Heart left ventricle (tissue), 16 donors: ENCODE data around the gene FAM120C. TPM values are rescaled to one million over a fixed set of nuclear protein-coding genes. Genes with fewer than 3 reads are reported as not detected.

Experiments used
- ATAC-seq, 4 donors: fragments of 200-7000 bp; cut with Tn5 transposase; one replicate each; pipeline ENCODE4 v1.9.1; 2020 to 2022; ENCODE audit warnings: moderate library complexity in 4 of 4, mild to moderate bottlenecking in 3 of 4, moderate number of reproducible peaks in 1 of 4
- DNase-seq, 5 donors: peaks; one replicate each; pipeline ENCODE4 v3.0.0-alpha.2; 2020
- H3K27ac ChIP-seq, 12 donors: fragments of 200-600 bp; sonication (generic) in 4 of 12; one replicate each; pipeline versions ENCODE4 v1.5.0 to v1.8.0; 2016 to 2022; ENCODE audit warnings: mild to moderate bottlenecking in 2 of 12
- H3K27me3 ChIP-seq, 9 donors: fragments of 200-600 bp; sonication (generic) in 2 of 9; one replicate each; pipeline versions ENCODE4 v1.5.1 to v1.8.0; 2016 to 2022; ENCODE audit warnings: mild to moderate bottlenecking in 3 of 9
- H3K36me3 ChIP-seq, 9 donors: fragments of 200-600 bp; sonication (generic) in 2 of 9; one replicate each; pipeline versions ENCODE4 v1.5.0 to v1.8.0; 2018 to 2022; ENCODE audit warnings: mild to moderate bottlenecking in 2 of 9
- H3K4me1 ChIP-seq, 12 donors: fragments of 200-600 bp; sonication (generic) in 4 of 12; one replicate each; pipeline versions ENCODE4 v1.5.0 to v1.8.0; 2016 to 2022; ENCODE audit warnings: mild to moderate bottlenecking in 3 of 12
- H3K4me3 ChIP-seq, 12 donors: fragments of 200-600 bp; sonication (generic) in 4 of 12; one replicate each; pipeline versions ENCODE4 v1.5.0 to v1.8.0; 2017 to 2022; ENCODE audit warnings: mild to moderate bottlenecking in 9 of 12, moderate library complexity in 4 of 12
- H3K9me3 ChIP-seq, 12 donors: fragments of 200-600 bp; sonication (generic) in 4 of 12; one replicate each; pipeline versions ENCODE4 v1.5.0 to v1.8.0; 2016 to 2022; ENCODE audit warnings: mild to moderate bottlenecking in 1 of 12
- POLR2A ChIP-seq, 2 donors: fragments of 450-650 bp; IDR thresholded peaks; one replicate each; pipeline ENCODE4 v1.6.1; 2017; ENCODE audit warnings: antibody characterized with exemption in 2 of 2, mild to moderate bottlenecking in 2 of 2, moderate library complexity in 2 of 2
- WGBS, 4 donors: extraction: QIAGEN DNeasy Blood & Tissue Kit in 2 of 4; methylation state at CpG; one replicate each; pipeline versions ENCODE4 v1.1.5 to v1.1.7; 2013 to 2018; 5-methylcytosine and 5-hydroxymethylcytosine counted together
- intact Hi-C, 10 donors: fragments of 100-400 bp; cut with DNase I; formaldehyde crosslinking; loops; one replicate each; pipeline versions ENCODE4 v1.11.1 to v1.14.2; 2022
- long read RNA-seq, 3 donors: library from polyadenylated mRNA; unstranded; transcript quantifications; one replicate each; pipeline ENCODE4 v2.0.0, GENCODE V29; 2020 to 2021
- polyA plus RNA-seq, 2 donors: library from polyadenylated mRNA; stranded (reverse); fragments of 200-250 nt; gene quantifications; one replicate each; pipeline ENCODE4 v1.2.3, GENCODE V29; 2013
- total RNA-seq, 9 donors: library from RNA; depleted of rRNA in 2 of 9; stranded (reverse); fragments of >200 nt in 2 of 9; fragmentation: NEBNext Ultra II Directional in 3 of 9; extraction: Animal tissue kit (Norgen Biotek cat#: 25700) in 3 of 9; gene quantifications; one replicate each; pipeline versions ENCODE4 v1.1.0 to v1.2.4, GENCODE V29; 2016 to 2023
- TF ChIP-seq, protein P1 (sequence below), 12 donors: fragments of 200-600 bp; sonication (generic) in 4 of 12; IDR thresholded peaks; one replicate each; pipeline versions ENCODE4 v1.5.0 to v1.8.0; 2018 to 2022; ENCODE audit warnings: antibody characterized with exemption in 12 of 12, mild to moderate bottlenecking in 5 of 12
- donor health status: ischemic (EF 13 %, LVEDD 7.1; RV severe dilation, severe dysfunction).
- donor health status: healthy with polysubstance abuse.
- donor health status: DM: no; HTN: yes; CAD: no.
- donor health status: DM: no; HTN: no; CAD: no.
- donor health status: ischemic (EF 25% LVEDD 6.9; RV normal size, moderate dysfunction).
- donor health status: ischemic (EF 25% LVEDD 5.7; RV mildly dilated, moderate dysfunction).
- donor health status: healthy.
- donor health status: DM: yes; HTN: yes; CAD: no.
- donor health status: ischemic (EF 35%, LVEDD 5.7; RV mildly dilated, moderate dysfunction).
- donor health status: nonischemic (EF 11% LVEDD 7.7; RV severe dilation, severe dysfunction).
- donor health status: DM: yes; HTN: yes; CAD: no.
- donor health status: PGD.
- donor health status: ischemic (EF 29% LVEDD 5.4; RV normal size, mild dysfunction).
- donor health status: nonischemic (EF 23%, LVEDD 6.1; RV moderate dilation, normal function).

FAM120C gene, protein sequence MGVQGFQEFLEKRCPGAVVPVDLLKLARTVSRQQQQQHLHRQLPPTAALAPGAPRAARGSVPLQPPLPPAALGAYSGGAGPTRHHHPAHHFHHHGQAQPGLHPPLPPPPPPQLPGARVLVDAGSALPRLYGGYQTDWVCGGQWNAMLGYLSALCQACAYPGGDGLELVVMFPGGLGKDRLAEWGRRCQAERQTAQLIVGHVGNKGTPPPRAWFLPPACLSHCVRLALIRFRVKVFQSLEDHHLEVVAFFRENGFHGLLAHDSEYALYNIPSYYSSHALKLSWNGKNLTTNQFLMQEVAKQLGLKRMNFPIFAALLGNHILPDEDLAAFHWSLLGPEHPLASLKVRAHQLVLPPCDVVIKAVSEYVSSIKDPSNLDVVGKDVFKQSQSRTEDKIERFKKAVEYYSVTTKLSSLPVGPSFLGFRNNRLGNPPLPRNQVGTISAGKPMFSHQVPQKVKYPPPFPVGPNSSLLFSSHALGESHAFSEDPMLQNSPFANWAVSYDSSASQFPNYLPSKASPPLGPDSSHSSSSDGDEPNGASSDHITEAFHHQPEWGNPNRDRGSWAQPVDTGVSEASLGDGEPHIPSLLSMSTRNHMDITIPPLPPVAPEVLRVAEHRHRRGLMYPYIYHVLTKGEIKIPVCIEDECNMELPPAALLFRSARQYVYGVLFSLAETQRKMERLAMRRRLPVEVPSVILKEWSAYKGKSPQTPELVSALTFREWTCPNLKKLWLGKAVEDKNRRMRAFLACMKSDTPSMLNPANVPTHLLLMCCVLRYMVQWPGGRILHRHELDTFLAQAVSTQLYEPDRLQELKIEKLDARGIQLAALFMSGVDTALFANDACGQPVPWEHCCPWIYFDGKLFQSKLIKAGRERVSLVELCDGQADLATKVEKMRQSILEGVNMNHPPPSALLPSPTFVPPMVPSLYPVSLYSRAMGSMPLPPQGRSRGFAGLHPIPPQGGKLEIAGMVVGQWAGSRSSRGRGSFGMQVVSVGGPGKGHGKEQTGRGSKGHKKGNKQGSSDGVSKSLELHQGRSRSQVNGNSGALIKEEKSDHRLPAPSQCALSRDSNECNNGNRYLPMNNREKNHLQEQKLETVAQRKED
- 1 to 10 TPM; 3.4 to 8.8 (median 5.9) TPM for total RNA-seq
- polyA plus RNA-seq = 1 to 10 TPM; 2.1 to 2.2 TPM
- long read RNA-seq, donor 1, partial matches to known transcripts = 0 of 4 reads
- long read RNA-seq, donor 1, other reads (novel, unspliced or antisense) = 2 of 4 reads
- long read RNA-seq, donor 2, partial matches to known transcripts = 0 of 2 reads
- long read RNA-seq, donor 2, other reads (novel, unspliced or antisense) = 1 of 2 reads
- long read RNA-seq, donor 3, partial matches to known transcripts = 0 of 3 reads
- long read RNA-seq, donor 3, other reads (novel, unspliced or antisense) = 1 of 3 reads

DNA sequence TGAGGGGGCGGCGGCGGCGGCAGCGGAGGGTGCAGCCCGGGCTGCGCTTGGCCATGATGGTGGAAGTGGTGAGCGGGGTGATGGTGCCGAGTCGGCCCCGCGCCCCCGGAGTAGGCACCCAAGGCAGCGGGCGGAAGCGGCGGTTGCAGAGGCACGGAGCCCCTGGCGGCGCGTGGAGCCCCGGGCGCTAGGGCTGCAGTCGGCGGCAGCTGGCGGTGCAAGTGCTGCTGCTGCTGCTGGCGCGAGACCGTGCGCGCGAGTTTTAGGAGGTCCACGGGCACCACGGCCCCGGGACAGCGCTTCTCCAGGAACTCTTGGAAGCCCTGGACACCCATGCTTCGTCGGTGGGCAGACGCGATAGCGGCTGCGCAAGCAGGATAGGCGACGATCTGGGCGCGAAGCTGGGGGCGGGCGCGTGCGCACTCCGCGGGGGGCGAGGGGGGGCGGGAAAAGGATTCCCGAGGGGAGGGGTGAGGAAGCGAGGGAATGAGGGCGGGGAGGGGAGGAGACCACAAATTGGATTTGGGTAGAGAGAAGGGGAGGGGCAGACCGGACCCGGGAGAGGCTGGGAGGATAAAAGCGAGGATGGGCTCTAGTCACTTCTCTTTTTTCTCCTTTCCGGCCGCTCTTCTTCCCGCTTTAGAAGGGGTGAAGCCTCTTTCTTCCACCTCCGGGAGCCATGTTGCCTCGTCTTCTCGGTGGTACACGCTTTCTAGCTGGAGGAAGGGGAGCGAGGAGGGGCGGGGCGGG lies at the start of gene FAM120C:
Gene FAM120C, minus strand, starts transcription at position 391 of the 750 bp plus-strand sequence. Its CDS starts 56 bp downstream, at position 335.
- ATAC-seq (peak; percentile 81 to 94 (median 91)), DNase-seq (peak; percentile 71 to 82 (median 78))
- peaks cover 0 to 38% (median 16%) of the 10 kb centered on the region in 12 donors for H3K4me1 ChIP-seq
- no peaks in the 10 kb centered on the region for H3K36me3 ChIP-seq
- TF ChIP-seq, protein P1, sequence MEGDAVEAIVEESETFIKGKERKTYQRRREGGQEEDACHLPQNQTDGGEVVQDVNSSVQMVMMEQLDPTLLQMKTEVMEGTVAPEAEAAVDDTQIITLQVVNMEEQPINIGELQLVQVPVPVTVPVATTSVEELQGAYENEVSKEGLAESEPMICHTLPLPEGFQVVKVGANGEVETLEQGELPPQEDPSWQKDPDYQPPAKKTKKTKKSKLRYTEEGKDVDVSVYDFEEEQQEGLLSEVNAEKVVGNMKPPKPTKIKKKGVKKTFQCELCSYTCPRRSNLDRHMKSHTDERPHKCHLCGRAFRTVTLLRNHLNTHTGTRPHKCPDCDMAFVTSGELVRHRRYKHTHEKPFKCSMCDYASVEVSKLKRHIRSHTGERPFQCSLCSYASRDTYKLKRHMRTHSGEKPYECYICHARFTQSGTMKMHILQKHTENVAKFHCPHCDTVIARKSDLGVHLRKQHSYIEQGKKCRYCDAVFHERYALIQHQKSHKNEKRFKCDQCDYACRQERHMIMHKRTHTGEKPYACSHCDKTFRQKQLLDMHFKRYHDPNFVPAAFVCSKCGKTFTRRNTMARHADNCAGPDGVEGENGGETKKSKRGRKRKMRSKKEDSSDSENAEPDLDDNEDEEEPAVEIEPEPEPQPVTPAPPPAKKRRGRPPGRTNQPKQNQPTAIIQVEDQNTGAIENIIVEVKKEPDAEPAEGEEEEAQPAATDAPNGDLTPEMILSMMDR (IDR thresholded peaks at IDR 0.05) = no peak
- TF ChIP-seq POLR2A (IDR thresholded peaks at IDR 0.05) = no peak
- peaks cover 0 to 4% (median 0%) of the 10 kb centered on the region in 9 donors for H3K27me3 ChIP-seq
- H3K4me3 ChIP-seq = peak within 1 kb of the TSS; percentile 64 to 99 (median 82)
- no peaks in the 10 kb centered on the region for H3K9me3 ChIP-seq
- intact Hi-C loops = loop anchor here in 5 of 10 donors (2.0 to 10.0 kb wide), 6 partner anchors 138 to 819 kb away; partner anchors contain the start of genes PHF8 (in 4 of the 5), APEX2 (in 1 of the 5) and GNL3L (in 1 of the 5)
- H3K27ac ChIP-seq = peak within 1 kb of the TSS; percentile 78 to 94 (median 87)
- WGBS, 4 donors = 0 to 43% (median 20%) methylated on average over 58 to 69 of the region's 70 CpGs

- intact Hi-C loops = no loop called here
- ATAC-seq = no peak
These were observed 47.5 kb upstream of the FAM120C start for GRCh38 chrX:54230435-54231148.

DNA sequence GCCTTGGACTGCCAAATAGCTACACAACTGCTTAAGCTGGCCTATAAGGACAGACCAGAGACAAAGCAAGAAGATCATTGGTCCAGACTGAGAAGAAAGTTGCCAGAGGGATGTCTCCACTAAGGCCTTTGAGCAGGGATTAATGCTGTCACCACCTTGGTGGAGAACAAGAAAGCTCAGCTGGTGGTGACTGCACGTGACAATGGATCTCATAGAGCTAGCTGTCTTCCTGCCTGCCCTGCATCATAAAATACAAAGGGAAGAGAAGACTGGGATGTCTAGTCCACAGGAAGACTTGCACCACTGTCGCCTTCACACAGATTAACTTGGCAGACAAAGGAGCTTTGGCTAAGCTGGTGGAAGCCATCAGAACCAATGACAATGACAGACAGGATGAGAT lies 40.5 kb upstream of the FAM120C start:
- Histone ChIP-seq H3K4me1 (no peaks in the 10 kb centered on the region), H3K4me3 (no peak overlapping the region), H3K27ac (no peak overlapping the region), H3K9me3 (no peaks in the 10 kb centered on the region), H3K36me3 (no peaks in the 10 kb centered on the region), H3K27me3 (no peaks in the 10 kb centered on the region)
- DNase-seq (no peak), ATAC-seq (no peak)
- no peak for TF ChIP-seq POLR2A (IDR thresholded peaks at IDR 0.05)
- TF ChIP-seq, protein P1 (IDR thresholded peaks at IDR 0.05) = no peak
- 69 to 86% (median 79%) methylated on average over 2 of the region's 2 CpGs for WGBS, 4 donors
- intact Hi-C loops = no loop called here

More at GRCh38 chrX:54230435-54231148, 47.5 kb upstream of the FAM120C start:
- H3K27me3 ChIP-seq = no peaks in the 10 kb centered on the region
- H3K36me3 ChIP-seq = no peaks in the 10 kb centered on the region
- no peak for TF ChIP-seq POLR2A (IDR thresholded peaks at IDR 0.05)
- TF ChIP-seq, protein P1 (IDR thresholded peaks at IDR 0.05) = no peak
- H3K4me1 ChIP-seq = no peaks in the 10 kb centered on the region
- H3K4me3 ChIP-seq = no peak overlapping the region
- 61 to 78% (median 70%) methylated on average over 4 of the region's 4 CpGs for whole genome bisulfite sequencing, 4 donors
- no peak for DNase-seq
- H3K27ac ChIP-seq = no peak overlapping the region
- H3K9me3 ChIP-seq = no peaks in the 10 kb centered on the region
